HG02943 (cell line): Measurements from ENCODE around the gene PRSS50.

Source experiments
- ATAC-seq: cut with Tn5 transposase; IDR thresholded peaks from one replicate; pipeline ENCODE4 v1.9.1; 2021; ENCODE audit warnings: mild to moderate bottlenecking, low read depth, moderate library complexity; ENCODE audit not compliant: unreplicated experiment

Gene PRSS50

GRCh38 chr3:46693892-46694226 is 23.8 kb downstream of the PRSS50 start:
- ATAC-seq = no peak

- no peak for ATAC-seq
Observed at GRCh38 chr3:46693038-46693891, 24.4 kb downstream of the PRSS50 start, which contains the start of gene ALS2CL. Gene ALS2CL, minus strand, starts transcription at chr3:46693679. Its CDS starts 4,239 bp downstream, at chr3:46689440.

GRCh38 chr3:46692566-46692990 is 25.1 kb downstream of the PRSS50 start:
- ATAC-seq = no peak

GRCh38 chr3:46690798-46691197 is 26.9 kb downstream of the PRSS50 start:
- no peak for ATAC-seq

- no peak for ATAC-seq
Observed at GRCh38 chr3:46685446-46685845, 32.2 kb downstream of the PRSS50 start.

GRCh38 chr3:46684891-46685290 is 32.8 kb downstream of the PRSS50 start:
- ATAC-seq = no peak

GRCh38 chr3:46682974-46683373 is 34.7 kb downstream of the PRSS50 start:
- ATAC-seq = no peak

- no peak for ATAC-seq
Observed at GRCh38 chr3:46681856-46682540, 35.7 kb downstream of the PRSS50 start.

- no peak for ATAC-seq
Observed at GRCh38 chr3:46681387-46681786, 36.3 kb downstream of the PRSS50 start.

- ATAC-seq = no peak
Observed at GRCh38 chr3:46680298-46680826, 37.3 kb downstream of the PRSS50 start.

- no peak for ATAC-seq
Observed at GRCh38 chr3:46679681-46680080, 38.0 kb downstream of the PRSS50 start.

GRCh38 chr3:46678280-46678679 is 39.4 kb downstream of the PRSS50 start:
- no peak for ATAC-seq

- ATAC-seq = no peak
Observed at GRCh38 chr3:46677411-46677726, 40.3 kb downstream of the PRSS50 start.

GRCh38 chr3:46676601-46677410 is 40.9 kb downstream of the PRSS50 start:
- ATAC-seq = no peak

GRCh38 chr3:46675843-46676567 is 41.7 kb downstream of the PRSS50 start:
- no peak for ATAC-seq

GRCh38 chr3:46675426-46675825 is 42.2 kb downstream of the PRSS50 start:
- ATAC-seq = no peak

GRCh38 chr3:46674031-46674845 is 43.4 kb downstream of the PRSS50 start:
- no peak for ATAC-seq

GRCh38 chr3:46673151-46674030 is 44.3 kb downstream of the PRSS50 start:
- ATAC-seq = no peak

- ATAC-seq = no peak
Observed at GRCh38 chr3:46672349-46672695, 45.3 kb downstream of the PRSS50 start.
